Vagina (tissue), 2 donors: Measurements from ENCODE around the gene ARPC1B.

ENCODE experiments used
- CTCF ChIP-seq, 3 experiments: fragments of 450-650 bp in 2 of 3; fragments of 200-600 bp in 1 of 3; sonication (generic) in 1 of 3; IDR thresholded peaks; one replicate each; pipeline ENCODE4 v1.5.1; 2017 to 2019; ENCODE audit warnings: antibody characterized with exemption in 3 of 3, mild to moderate bottlenecking in 2 of 3, moderate library complexity in 2 of 3
- POLR2A ChIP-seq, 2 donors: fragments of 450-650 bp; IDR thresholded peaks; one replicate each; pipeline ENCODE4 v1.6.1; 2017; ENCODE audit warnings: antibody characterized with exemption in 2 of 2, mild to moderate bottlenecking in 2 of 2, moderate library complexity in 2 of 2
- POLR2AphosphoS5 ChIP-seq, 2 donors: sonication (generic); formaldehyde crosslinking; IDR thresholded peaks; one replicate each; pipeline ENCODE4 v1.9.0; 2017; ENCODE audit warnings: antibody characterized with exemption in 2 of 2, mild to moderate bottlenecking in 2 of 2, low read depth in 1 of 2; ENCODE audit not compliant: insufficient read depth in 1 of 2

DNA sequence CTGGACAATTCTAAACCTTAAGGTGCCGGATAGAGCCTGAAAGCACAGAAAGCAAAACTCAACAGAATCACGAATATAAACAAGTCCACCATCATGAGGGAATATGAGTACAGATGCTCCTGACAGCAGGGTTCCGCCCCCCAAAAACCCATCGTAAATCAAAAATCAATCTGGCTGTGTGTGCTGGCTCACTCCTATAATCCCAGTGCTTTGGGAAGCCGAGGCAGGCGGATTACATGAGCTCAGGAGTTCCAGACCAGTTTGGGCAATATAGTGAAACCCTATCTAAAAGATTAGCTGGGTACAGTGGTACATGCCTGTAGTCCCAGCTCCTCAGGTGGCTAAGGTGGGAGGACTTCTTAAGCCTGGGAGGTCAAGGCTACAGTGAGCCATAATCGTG lies 46.5 kb downstream of the ARPC1B start:
- TF ChIP-seq CTCF (IDR thresholded peaks at IDR 0.05) (no peak), POLR2A (IDR thresholded peaks at IDR 0.05) (no peak), POLR2AphosphoS5 (IDR thresholded peaks at IDR 0.05; ENCODE audit: insufficient read depth in 1 of 2, low read depth in 1 of 2) (no peak)
